Calu3 (cell line): Measurements from ENCODE around the gene FBXL15. TPM values are rescaled to one million over a fixed set of nuclear protein-coding genes. Genes with fewer than 3 reads are reported as not detected.

ENCODE experiments used
- BruUV-seq: library from RNA; stranded (reverse); fragments of 400-500 nt; replicated peaks from 2 replicates; lab custom pipeline; 2021; lab: Mats Ljungman, UMichigan
- CTCF ChIA-PET: fragments of 300-600 bp; sonication (Branson Sonifier 250); formaldehyde crosslinking; loops from one replicate; lab custom pipeline; 2022; ENCODE audit warnings: antibody characterized with exemption; lab: Charles Lee
- DNase-seq: peaks from one replicate; pipeline ENCODE4 v3.0.0; 2022
- H3K27ac Mint-ChIP-seq: one replicate; pipeline ENCODE4 v1.8.0; 2022; ENCODE audit warnings: mixed read lengths; ENCODE audit not compliant: unreplicated experiment
- H3K27me3 Mint-ChIP-seq: one replicate; pipeline ENCODE4 v1.8.0; 2022; ENCODE audit warnings: mixed read lengths; ENCODE audit not compliant: unreplicated experiment
- H3K36me3 Mint-ChIP-seq: one replicate; pipeline ENCODE4 v1.8.0; 2022; ENCODE audit warnings: mild to moderate bottlenecking, moderate library complexity, mixed read lengths; ENCODE audit not compliant: insufficient read depth, unreplicated experiment
- H3K4me1 Mint-ChIP-seq: one replicate; pipeline ENCODE4 v1.8.0; 2022; ENCODE audit warnings: mild to moderate bottlenecking, low read depth, mixed read lengths; ENCODE audit not compliant: unreplicated experiment
- H3K4me3 Mint-ChIP-seq: one replicate; pipeline ENCODE4 v1.8.0; 2022; ENCODE audit warnings: mild to moderate bottlenecking, low read depth, moderate library complexity, mixed read lengths; ENCODE audit not compliant: unreplicated experiment
- H3K9me3 Mint-ChIP-seq: one replicate; pipeline ENCODE4 v1.8.0; 2022; ENCODE audit warnings: low read depth, mixed read lengths; ENCODE audit not compliant: unreplicated experiment
- CTCF ChIP-seq: fragments of 200-600 bp; IDR thresholded peaks from one replicate; pipeline ENCODE4 v1.8.0; 2022; ENCODE audit warnings: antibody characterized with exemption; ENCODE audit not compliant: unreplicated experiment
- intact Hi-C: fragments of 100-400 bp; cut with micrococcal nuclease; formaldehyde crosslinking; loops from one replicate; pipeline ENCODE4 v1.10.0; 2022; ENCODE audit not compliant: unreplicated experiment
- total RNA-seq: library from RNA; stranded (reverse); gene quantifications from 2 replicates; pipeline ENCODE4 v1.2.3, GENCODE V29; 2022

FBXL15 gene
- total RNA-seq, 1 experiment from 2014 or later: 6.4 TPM

DNA sequence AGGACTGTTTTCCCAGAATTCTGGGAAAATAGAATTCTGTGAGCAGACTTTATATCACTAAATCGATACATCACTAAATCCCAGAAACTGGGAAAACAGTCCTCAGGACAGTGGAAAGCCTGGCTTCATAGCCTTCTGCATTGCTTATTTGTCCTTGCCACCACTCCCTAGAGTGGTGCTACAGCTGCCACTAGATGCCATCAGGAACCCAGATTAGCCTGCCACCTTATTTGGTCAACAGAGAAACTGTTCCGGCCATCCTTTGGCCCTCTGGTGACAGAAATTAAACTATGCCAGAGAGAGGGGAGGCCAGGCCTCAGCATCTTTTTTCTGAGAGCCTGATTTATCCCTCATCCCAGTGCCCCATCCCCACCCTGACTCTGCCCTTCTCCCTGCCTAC, 44.8 kb upstream of the FBXL15 start:
- no peaks in the 10 kb centered on the region for H3K9me3 Mint-ChIP-seq
- H3K4me3 Mint-ChIP-seq: no peak overlapping the region
- TF ChIP-seq CTCF: no peak
- H3K27ac Mint-ChIP-seq: no peak overlapping the region
- DNase-seq: no peak
- intact Hi-C loops: no loop called here
- no peaks in the 10 kb centered on the region for H3K4me1 Mint-ChIP-seq
- no TSS peak for BruUV-seq
- no peaks in the 10 kb centered on the region for H3K27me3 Mint-ChIP-seq
- CTCF ChIA-PET: interaction anchor here (0.5 kb wide), 1 partner anchor 69 kb away, joined by 5 read pairs; no protein-coding TSS in a partner anchor
- H3K36me3 Mint-ChIP-seq: peaks cover 38% of the 10 kb centered on the region

GRCh38 chr10:102376901-102377300, 43.7 kb upstream of the FBXL15 start:
- Mint-ChIP-seq H3K27me3 (no peaks in the 10 kb centered on the region), H3K27ac (no peak overlapping the region), H3K36me3 (peaks cover 48% of the 10 kb centered on the region), H3K4me1 (no peaks in the 10 kb centered on the region), H3K9me3 (no peaks in the 10 kb centered on the region), H3K4me3 (no peak overlapping the region)
- no peak for TF ChIP-seq CTCF
- no peak for DNase-seq
- intact Hi-C loops: no loop called here
- CTCF ChIA-PET: no interaction called here
- BruUV-seq: no TSS peak

- BruUV-seq: no TSS peak
- H3K4me1 Mint-ChIP-seq: no peaks in the 10 kb centered on the region
- CTCF ChIA-PET: interaction anchor here (0.6 kb wide), 1 partner anchor 155 kb away, joined by 4 read pairs; no protein-coding TSS in a partner anchor
- H3K9me3 Mint-ChIP-seq: no peaks in the 10 kb centered on the region
- H3K27ac Mint-ChIP-seq: no peak overlapping the region
- no peak overlapping the region for H3K4me3 Mint-ChIP-seq
- no peak for DNase-seq
- intact Hi-C loops: no loop called here
- H3K27me3 Mint-ChIP-seq: no peaks in the 10 kb centered on the region
- TF ChIP-seq CTCF: no peak
- peaks cover 42% of the 10 kb centered on the region for H3K36me3 Mint-ChIP-seq
Observed at GRCh38 chr10:102379383-102379782, 41.3 kb upstream of the FBXL15 start.

DNA sequence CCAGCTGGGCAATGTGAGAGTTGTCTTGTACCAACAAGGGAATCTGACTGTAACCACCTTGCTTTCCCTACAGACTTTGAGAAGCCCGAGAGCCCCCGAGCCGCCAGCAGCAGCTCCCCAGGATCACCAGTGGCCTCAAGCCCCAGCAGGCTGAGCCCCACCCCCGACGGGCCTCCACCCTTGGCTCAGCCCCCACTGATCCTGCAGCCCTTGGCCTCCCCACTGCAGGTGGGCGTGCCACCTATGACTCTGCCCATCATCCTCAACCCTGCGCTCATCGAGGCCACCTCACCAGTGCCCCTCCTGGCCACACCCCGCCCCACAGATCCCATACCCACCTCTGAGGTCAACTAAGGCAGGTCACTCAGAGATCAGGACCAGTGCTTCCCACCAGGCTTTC, 38.7 kb upstream of the FBXL15 start:
- Mint-ChIP-seq H3K27me3 (no peaks in the 10 kb centered on the region), H3K36me3 (peaks cover 37% of the 10 kb centered on the region), H3K4me3 (no peak overlapping the region), H3K27ac (no peak overlapping the region), H3K9me3 (no peaks in the 10 kb centered on the region), H3K4me1 (no peaks in the 10 kb centered on the region)
- DNase-seq: no peak
- intact Hi-C loops: no loop called here
- BruUV-seq: no TSS peak
- no peak for TF ChIP-seq CTCF
- CTCF ChIA-PET: interaction anchor here (0.7 kb wide), 1 partner anchor 48 kb away, joined by 6 read pairs; no protein-coding TSS in a partner anchor
